Ovary (tissue), 3 donors: ENCODE results near the gene TFE3.

Experiments
- CTCF ChIP-seq, 3 donors: fragments of 450-650 bp in 2 of 3; fragments of 200-600 bp in 1 of 3; IDR thresholded peaks; one replicate each; pipeline versions ENCODE4 v1.5.1 to v1.8.0; 2016 to 2022; ENCODE audit warnings: antibody characterized with exemption in 3 of 3, mild to moderate bottlenecking in 1 of 3
- EP300 ChIP-seq: sonication (generic); formaldehyde crosslinking; IDR thresholded peaks from one replicate; pipeline ENCODE4 v1.6.1; 2017; ENCODE audit warnings: antibody characterized with exemption
- POLR2A ChIP-seq: fragments of 450-650 bp; IDR thresholded peaks from one replicate; pipeline ENCODE4 v1.6.1; 2017; ENCODE audit warnings: antibody characterized with exemption, mild to moderate bottlenecking, moderate library complexity
- donor health status: DM: no; HTN: no; CAD: no.

GRCh38 chrX:49077941-49078340, 34.8 kb upstream of the TFE3 start:
- no peak for TF ChIP-seq CTCF (IDR thresholded peaks at IDR 0.05)
- TF ChIP-seq POLR2A, result no peak
- TF ChIP-seq EP300, result no peak
